Stimulated activated naive CD8-positive, alpha-beta T cell treated with anti-CD3 and anti-CD28 coated beads, Interleukin-15, Interleukin-2, amounts not matched to agents 100 U/mL and 50 U/mL, for 24 hours (primary cell): ENCODE results near the gene OR4C5.
"Not testable (repeated sequence)": the region's sequence is repeated elsewhere in the genome, so short reads cannot be mapped to it uniquely, and the experiment has no call there.

Experiments used
- ATAC-seq: fragments of 150-1000 bp; cut with Tn5 transposase; one replicate; pipeline ENCODE4 v1.10.0; 2021
- DNase-seq: peaks from one replicate; pipeline ENCODE4 v3.0.0; 2021

Gene OR4C5

DNA sequence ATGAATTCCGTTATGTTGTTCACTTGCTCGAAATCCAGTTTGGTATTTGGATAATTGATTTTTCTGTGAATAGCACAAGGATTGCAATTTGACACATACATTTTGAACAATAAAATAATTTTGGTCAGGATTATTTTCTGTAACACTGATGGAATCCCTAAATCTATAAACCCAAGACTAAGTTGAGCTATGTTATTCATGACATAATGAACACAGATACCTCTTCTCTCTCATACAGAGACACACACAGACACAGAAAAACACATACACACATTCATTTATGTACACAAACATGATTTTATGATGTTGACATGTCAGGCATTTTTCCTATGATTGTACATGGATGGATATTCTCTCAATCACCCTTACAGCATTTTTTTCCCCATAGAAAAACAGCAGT, at the start of gene OR4C5:
OR4C5 (minus strand) TSS at position 101 of the 400 bp plus-strand sequence; CDS start at position 101, 0 bp downstream.
- no peak for DNase-seq
- no peak for ATAC-seq

GRCh38 chr11:48384670-48385069, 18.4 kb upstream of the OR4C5 start:
- DNase-seq (peak; percentile 5), ATAC-seq (no peak)

GRCh38 chr11:48384151-48384550, 17.9 kb upstream of the OR4C5 start:
- not testable (repeated sequence) for DNase-seq, ATAC-seq

GRCh38 chr11:48361289-48361688, 5.0 kb downstream of the OR4C5 start:
- not testable (repeated sequence) for DNase-seq, ATAC-seq

DNA sequence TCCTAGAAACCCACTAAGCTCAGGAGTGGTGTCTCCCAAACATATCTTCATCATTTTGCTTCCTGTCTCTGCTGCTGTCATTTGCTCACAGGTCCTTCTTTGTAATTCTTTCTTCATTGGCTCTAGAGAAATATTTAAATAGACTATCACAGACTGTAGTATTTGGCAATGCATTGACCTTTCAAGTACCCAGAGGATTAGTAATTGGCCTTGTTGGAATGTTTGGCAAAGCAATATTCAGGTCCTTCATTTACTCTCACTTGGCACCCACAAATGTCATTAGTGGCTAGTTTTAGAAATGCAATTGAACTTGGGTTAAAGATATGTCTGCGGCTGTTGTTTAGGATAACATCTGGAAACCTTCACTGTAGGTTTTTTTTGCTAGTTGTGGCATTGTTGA, 11.6 kb downstream of the OR4C5 start:
- no peak for DNase-seq
- ATAC-seq = no peak

DNA sequence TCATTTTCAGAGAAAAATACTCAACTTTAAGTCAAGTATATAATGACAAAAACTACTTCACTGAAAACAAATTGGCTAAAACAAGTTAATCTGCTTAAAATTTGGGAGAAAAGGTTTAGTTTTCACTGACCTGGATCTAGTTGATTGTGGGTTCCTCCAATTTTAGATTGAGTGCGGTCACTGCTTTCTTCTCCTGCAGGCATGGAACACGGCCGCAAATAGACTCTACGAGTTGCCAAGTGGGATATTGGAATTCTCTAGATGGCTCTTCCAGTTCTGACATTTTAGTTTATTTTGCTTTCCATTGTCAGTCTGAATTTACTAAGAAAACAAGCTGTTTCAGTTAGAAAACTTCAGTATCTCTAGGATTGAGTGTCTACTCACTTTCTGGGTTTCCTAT, 12.3 kb downstream of the OR4C5 start:
- ATAC-seq (no peak), DNase-seq (no peak)

GRCh38 chr11:48346286-48346685, 20.0 kb downstream of the OR4C5 start:
- not testable (repeated sequence) for ATAC-seq, DNase-seq

- not testable (repeated sequence) for ATAC-seq
Observed at GRCh38 chr11:48342505-48342904, 23.8 kb downstream of the OR4C5 start.

GRCh38 chr11:48341466-48341865, 24.8 kb downstream of the OR4C5 start:
- ATAC-seq (no peak), DNase-seq (no peak)

More at GRCh38 chr11:48342505-48342904, 23.8 kb downstream of the OR4C5 start:
- not testable (repeated sequence) for DNase-seq

- DNase-seq, ATAC-seq: not testable (repeated sequence)
Observed at GRCh38 chr11:48324620-48325019, 41.6 kb downstream of the OR4C5 start, which contains the start of gene OR4C3. Gene OR4C3 (plus strand): TSS chr11:48324920. CDS start chr11:48325022, 102 bp downstream.

DNA sequence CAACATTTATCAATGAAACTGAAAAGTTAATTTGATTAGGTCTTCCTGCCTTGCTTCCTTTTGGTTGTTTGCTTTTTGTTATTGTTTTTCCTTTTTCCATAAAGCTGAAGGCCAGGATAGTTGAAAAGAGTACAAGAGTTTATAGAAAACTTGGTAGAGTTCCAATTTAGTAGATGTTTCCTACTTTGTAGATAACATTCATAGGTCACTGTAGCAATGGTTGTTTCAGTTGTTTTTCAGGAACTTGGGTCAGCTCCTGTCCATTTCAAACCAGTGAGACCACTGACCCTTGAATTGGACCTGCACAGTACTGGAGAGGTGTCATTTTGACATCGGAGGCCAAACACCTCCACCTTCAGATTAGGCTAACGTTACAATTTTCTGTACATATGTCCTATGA, 46.5 kb downstream of the OR4C5 start:
- DNase-seq, ATAC-seq: not testable (repeated sequence)
